ENCODE measurements around the gene GLYAT. TPM values are rescaled to one million over a fixed set of nuclear protein-coding genes. Genes with fewer than 3 reads are reported as not detected.
"Not testable (repeated sequence)": the region's sequence is repeated elsewhere in the genome, so short reads cannot be mapped to it uniquely, and the experiment has no call there.

GLYAT gene
- total RNA-seq, 2 experiments from 2014 or later = not detected

- Mint-ChIP-seq H3K9me3 (no peaks in the 10 kb centered on the region), H3K27ac (no peak overlapping the region), H3K4me1 (ENCODE audit: low read depth) (no peaks in the 10 kb centered on the region), H3K36me3 (ENCODE audit: low read depth) (no peaks in the 10 kb centered on the region), H3K4me3 (no peak overlapping the region), H3K27me3 (no peaks in the 10 kb centered on the region)
- Histone ChIP-seq H3K36me3 (ENCODE audit: insufficient read depth, low read length) (no peaks in the 10 kb centered on the region), H3K9me3 (ENCODE audit: control insufficient read depth in 1 of 2, insufficient read depth in 1 of 2, low read length in 2 of 2) (no peaks in the 10 kb centered on the region), H3K27me3 (ENCODE audit: control insufficient read depth in 1 of 2, insufficient read depth in 2 of 2, low read length in 2 of 2) (no peaks in the 10 kb centered on the region), H3K4me3 (ENCODE audit: low read length) (no peak overlapping the region), H3K27ac (ENCODE audit: low read depth in 1 of 2, low read length in 2 of 2) (no peak overlapping the region), H3K4me1 (ENCODE audit: insufficient read depth, low read length) (no peaks in the 10 kb centered on the region)
- ATAC-seq (ENCODE audit: poor library complexity) = no peak
- intact Hi-C loops (cut with DNase I, micrococcal nuclease) = no loop called here
- CTCF ChIA-PET = no interaction called here
- POLR2A ChIA-PET = interaction anchor here (0.7 kb wide), 1 partner anchor 15 kb away, joined by 4 read pairs; no protein-coding TSS in a partner anchor
- TF ChIP-seq, protein P1, sequence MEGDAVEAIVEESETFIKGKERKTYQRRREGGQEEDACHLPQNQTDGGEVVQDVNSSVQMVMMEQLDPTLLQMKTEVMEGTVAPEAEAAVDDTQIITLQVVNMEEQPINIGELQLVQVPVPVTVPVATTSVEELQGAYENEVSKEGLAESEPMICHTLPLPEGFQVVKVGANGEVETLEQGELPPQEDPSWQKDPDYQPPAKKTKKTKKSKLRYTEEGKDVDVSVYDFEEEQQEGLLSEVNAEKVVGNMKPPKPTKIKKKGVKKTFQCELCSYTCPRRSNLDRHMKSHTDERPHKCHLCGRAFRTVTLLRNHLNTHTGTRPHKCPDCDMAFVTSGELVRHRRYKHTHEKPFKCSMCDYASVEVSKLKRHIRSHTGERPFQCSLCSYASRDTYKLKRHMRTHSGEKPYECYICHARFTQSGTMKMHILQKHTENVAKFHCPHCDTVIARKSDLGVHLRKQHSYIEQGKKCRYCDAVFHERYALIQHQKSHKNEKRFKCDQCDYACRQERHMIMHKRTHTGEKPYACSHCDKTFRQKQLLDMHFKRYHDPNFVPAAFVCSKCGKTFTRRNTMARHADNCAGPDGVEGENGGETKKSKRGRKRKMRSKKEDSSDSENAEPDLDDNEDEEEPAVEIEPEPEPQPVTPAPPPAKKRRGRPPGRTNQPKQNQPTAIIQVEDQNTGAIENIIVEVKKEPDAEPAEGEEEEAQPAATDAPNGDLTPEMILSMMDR (IDR thresholded peaks at IDR 0.05) = no peak
- DNase-seq = no peak
Observed at GRCh38 chr11:58711832-58712231, 19.9 kb downstream of the GLYAT start.

- no peaks in the 10 kb centered on the region for H3K36me3 Mint-ChIP-seq (ENCODE audit: low read depth)
- no peaks in the 10 kb centered on the region for H3K27me3 Mint-ChIP-seq
- CTCF ChIA-PET = no interaction called here
- no peaks in the 10 kb centered on the region for H3K36me3 ChIP-seq (ENCODE audit: insufficient read depth, low read length)
- H3K4me1 Mint-ChIP-seq (ENCODE audit: low read depth) = no peaks in the 10 kb centered on the region
- H3K9me3 ChIP-seq (ENCODE audit: control insufficient read depth in 1 of 2, insufficient read depth in 1 of 2, low read length in 2 of 2) = peaks cover 3 to 5% of the 10 kb centered on the region in 2 experiments
- H3K27ac Mint-ChIP-seq = no peak overlapping the region
- peaks cover 10% of the 10 kb centered on the region for H3K9me3 Mint-ChIP-seq
- no peaks in the 10 kb centered on the region for H3K4me1 ChIP-seq (ENCODE audit: insufficient read depth, low read length)
- H3K27me3 ChIP-seq (ENCODE audit: control insufficient read depth in 1 of 2, insufficient read depth in 2 of 2, low read length in 2 of 2) = peaks cover 0 to 6% of the 10 kb centered on the region in 2 experiments
- DNase-seq (no peak), ATAC-seq (ENCODE audit: poor library complexity) (no peak)
- H3K4me3 ChIP-seq (ENCODE audit: low read length) = no peak overlapping the region
- intact Hi-C loops (cut with DNase I, micrococcal nuclease) = no loop called here
- POLR2A ChIA-PET = interaction anchor here (2.0 kb wide), 1 partner anchor 22 kb away, joined by 5 read pairs; no protein-coding TSS in a partner anchor
- TF ChIP-seq, protein P1 (IDR thresholded peaks at IDR 0.05) = no peak
- H3K27ac ChIP-seq (ENCODE audit: low read depth in 1 of 2, low read length in 2 of 2) = no peak overlapping the region
- H3K4me3 Mint-ChIP-seq = no peak overlapping the region
Observed at GRCh38 chr11:58707767-58708166, 24.0 kb downstream of the GLYAT start.

- H3K4me1 Mint-ChIP-seq (ENCODE audit: low read depth); H3K27me3 ChIP-seq (ENCODE audit: control insufficient read depth in 1 of 2, insufficient read depth in 2 of 2, low read length in 2 of 2); H3K27me3 Mint-ChIP-seq; H3K36me3 ChIP-seq (ENCODE audit: insufficient read depth, low read length); H3K9me3 ChIP-seq (ENCODE audit: control insufficient read depth in 1 of 2, insufficient read depth in 1 of 2, low read length in 2 of 2); H3K4me3 Mint-ChIP-seq; DNase-seq; H3K36me3 Mint-ChIP-seq (ENCODE audit: low read depth); H3K27ac Mint-ChIP-seq; CTCF ChIA-PET; H3K4me1 ChIP-seq (ENCODE audit: insufficient read depth, low read length); H3K9me3 Mint-ChIP-seq; H3K27ac ChIP-seq (ENCODE audit: low read depth in 1 of 2, low read length in 2 of 2); POLR2A ChIA-PET; ATAC-seq (ENCODE audit: poor library complexity); H3K4me3 ChIP-seq (ENCODE audit: low read length); intact Hi-C loops (cut with DNase I, micrococcal nuclease): not testable (repeated sequence)
Observed at GRCh38 chr11:58696825-58697224, 34.9 kb downstream of the GLYAT start.

GRCh38 chr11:58693026-58693425, 38.7 kb downstream of the GLYAT start:
- TF ChIP-seq, protein P1 (IDR thresholded peaks at IDR 0.05) = no peak
- H3K9me3 ChIP-seq (ENCODE audit: control insufficient read depth in 1 of 2, insufficient read depth in 1 of 2, low read length in 2 of 2) = no peaks in the 10 kb centered on the region
- Mint-ChIP-seq H3K27me3 (no peaks in the 10 kb centered on the region), H3K36me3 (ENCODE audit: low read depth) (no peaks in the 10 kb centered on the region), H3K27ac (no peak overlapping the region), H3K4me1 (ENCODE audit: low read depth) (no peaks in the 10 kb centered on the region), H3K9me3 (no peaks in the 10 kb centered on the region), H3K4me3 (no peak overlapping the region)
- no peak overlapping the region for H3K27ac ChIP-seq (ENCODE audit: low read depth in 1 of 2, low read length in 2 of 2)
- no peaks in the 10 kb centered on the region for H3K36me3 ChIP-seq (ENCODE audit: insufficient read depth, low read length)
- no peaks in the 10 kb centered on the region for H3K4me1 ChIP-seq (ENCODE audit: insufficient read depth, low read length)
- H3K27me3 ChIP-seq (ENCODE audit: control insufficient read depth in 1 of 2, insufficient read depth in 2 of 2, low read length in 2 of 2) = no peaks in the 10 kb centered on the region
- no peak for ATAC-seq (ENCODE audit: poor library complexity)
- intact Hi-C loops (cut with DNase I, micrococcal nuclease) = no loop called here
- ChIA-PET POLR2A (no interaction called here), CTCF (no interaction called here)
- no peak overlapping the region for H3K4me3 ChIP-seq (ENCODE audit: low read length)
- no peak for DNase-seq
